ENCODE results near the gene PLK5.
"Not testable (repeated sequence)": the region's sequence is repeated elsewhere in the genome, so short reads cannot be mapped to it uniquely, and the experiment has no call there.

The PLK5 gene

DNA sequence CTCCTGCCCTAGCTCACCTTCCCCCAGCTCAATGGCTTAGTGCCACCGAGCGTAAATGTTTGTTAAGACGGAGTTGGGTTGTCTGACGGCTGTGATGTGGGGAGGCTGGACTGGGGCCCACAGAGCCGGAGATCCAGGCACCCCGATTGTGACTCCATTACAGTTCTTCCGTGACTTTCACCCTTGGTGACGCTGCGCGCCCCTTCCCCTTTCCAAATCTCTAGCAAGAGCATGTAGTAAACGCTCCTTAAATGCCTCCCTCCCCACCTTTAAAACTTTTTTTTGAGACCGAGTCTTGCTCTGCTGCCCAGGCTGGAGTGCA is 32.1 kb upstream of the PLK5 start:
- no peak for DNase-seq

DNA sequence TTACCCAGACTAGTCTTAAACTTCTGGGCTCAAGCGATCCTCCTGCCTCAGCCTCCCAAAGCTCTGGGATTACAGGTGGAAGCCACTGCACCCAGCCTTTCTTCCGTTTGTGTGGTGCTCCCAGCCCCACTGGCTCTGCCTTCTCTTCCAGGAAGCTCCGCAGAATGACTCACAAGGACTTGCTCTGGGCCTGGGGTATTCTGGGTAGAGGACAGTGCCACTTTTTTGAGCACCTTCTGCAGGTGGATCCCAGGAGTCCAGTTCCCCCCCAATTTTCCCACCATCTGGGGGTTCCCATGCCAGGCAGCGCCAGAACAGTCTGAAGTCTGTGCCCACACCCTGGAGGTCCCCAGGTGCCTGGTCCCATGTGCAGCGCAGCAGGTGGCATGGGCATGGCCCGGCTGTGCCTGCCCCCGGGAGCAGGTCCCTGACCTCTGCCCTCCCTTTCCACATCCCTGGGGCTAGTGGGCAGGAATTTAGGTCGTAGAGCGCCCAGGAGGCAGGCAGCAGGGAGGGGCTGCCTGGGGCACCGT is 31.3 kb upstream of the PLK5 start:
- DNase-seq, result no peak

DNA sequence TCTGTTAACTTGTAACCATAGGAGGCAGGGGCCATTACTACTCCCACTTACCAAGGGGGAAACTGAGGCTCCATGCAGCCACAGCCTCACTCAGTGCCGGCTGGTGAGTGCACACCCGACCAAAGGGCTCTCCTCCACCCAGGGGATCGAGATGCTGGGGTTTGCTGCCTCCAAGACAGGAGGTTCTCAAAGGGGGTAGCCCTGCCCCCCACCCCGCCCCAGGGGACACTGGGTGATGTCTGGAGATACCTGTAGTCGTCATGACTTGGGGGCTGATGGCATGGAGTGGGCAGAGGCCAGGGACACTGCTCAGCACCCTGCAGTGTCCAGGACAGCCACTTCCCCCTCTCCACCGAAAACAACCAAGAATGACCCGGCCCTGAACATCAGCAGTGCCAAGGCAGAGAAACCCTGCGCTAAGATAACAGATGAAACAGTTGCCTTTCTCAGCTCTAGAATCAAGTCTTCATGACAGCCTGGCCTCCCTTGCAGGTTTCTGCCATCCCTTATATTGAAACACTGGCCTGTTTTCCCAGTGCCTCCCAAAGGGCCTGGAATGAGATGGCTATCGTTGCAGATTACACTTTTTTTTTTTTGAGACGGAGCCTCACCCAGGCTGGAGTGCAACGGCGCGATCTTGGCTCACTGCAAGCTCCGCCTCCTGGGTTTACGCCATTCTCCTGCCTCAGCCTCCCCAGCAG is 29.6 kb upstream of the PLK5 start:
- DNase-seq, result no peak

DNA sequence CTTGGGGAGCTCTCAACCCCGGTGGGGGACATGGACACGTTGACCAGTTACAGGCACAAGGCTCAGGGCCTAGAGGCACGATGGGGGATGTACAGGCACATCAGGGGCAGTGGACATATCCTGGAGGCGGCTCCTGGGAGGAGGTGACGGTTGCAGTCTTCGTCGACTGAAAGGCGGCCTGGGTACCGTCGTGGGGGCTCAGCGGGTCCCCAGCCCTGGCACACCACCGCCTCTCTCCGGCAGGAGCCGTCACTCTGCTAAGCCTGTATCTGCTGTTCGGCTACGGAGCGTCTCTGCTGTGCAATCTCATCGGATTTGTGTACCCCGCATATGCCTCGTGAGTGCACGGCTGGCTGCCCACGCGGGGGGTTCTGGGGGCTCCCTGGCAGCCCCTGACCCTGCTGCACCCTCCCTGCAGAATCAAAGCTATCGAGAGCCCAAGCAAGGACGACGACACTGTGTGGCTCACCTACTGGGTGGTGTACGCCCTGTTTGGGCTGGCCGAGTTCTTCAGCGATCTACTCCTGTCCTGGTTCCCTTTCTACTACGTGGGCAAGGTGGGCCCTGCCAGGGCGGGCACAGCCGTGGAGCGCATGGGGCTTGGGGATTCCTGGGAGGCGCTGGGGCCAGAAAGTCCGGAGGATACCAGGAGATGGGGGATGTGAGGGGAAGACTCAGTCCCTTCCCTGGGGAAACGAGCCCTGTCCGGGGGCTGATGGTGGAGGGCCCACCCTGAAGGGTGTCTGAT is 28.7 kb upstream of the PLK5 start:
- no peak for DNase-seq

DNA sequence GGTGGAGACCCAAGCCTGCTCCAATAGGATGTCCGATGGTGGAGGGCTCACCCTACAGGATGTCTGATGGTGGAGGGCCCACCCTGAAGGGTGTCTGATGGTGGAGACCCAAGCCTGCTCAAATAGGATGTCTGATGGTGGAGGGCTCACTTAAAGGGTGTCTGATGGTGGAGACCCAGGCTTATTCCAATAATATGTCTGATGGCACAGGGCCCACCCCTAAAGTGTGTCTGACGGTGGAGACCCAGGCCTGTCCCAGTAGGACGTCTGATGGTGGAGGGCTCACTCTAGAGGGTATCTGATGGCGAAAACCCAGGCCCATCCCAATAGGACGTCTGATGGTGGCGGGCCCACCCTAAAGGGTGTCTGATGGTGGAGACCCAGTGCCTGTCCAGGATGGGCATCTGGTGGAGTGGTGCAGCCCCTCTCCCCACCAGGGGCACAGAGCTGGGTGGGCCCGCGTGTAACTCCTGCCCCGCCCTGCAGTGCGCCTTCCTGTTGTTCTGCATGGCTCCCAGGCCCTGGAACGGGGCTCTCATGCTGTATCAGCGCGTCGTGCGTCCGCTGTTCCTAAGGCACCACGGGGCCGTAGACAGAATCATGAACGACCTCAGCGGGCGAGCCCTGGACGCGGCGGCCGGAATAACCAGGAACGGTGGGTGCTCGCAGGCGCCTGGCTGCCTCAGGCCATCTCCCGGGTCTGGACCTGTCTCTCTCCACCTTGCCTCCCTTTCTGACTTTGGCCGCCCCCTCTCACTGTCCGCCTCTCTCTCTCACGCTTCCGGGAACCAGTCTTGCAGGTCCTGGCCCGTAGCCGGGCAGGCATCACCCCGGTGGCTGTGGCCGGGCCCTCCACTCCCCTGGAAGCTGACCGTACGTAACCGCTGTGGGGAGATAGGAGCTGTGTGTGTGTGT is 27.8 kb upstream of the PLK5 start:
- DNase-seq, result no peak

DNA sequence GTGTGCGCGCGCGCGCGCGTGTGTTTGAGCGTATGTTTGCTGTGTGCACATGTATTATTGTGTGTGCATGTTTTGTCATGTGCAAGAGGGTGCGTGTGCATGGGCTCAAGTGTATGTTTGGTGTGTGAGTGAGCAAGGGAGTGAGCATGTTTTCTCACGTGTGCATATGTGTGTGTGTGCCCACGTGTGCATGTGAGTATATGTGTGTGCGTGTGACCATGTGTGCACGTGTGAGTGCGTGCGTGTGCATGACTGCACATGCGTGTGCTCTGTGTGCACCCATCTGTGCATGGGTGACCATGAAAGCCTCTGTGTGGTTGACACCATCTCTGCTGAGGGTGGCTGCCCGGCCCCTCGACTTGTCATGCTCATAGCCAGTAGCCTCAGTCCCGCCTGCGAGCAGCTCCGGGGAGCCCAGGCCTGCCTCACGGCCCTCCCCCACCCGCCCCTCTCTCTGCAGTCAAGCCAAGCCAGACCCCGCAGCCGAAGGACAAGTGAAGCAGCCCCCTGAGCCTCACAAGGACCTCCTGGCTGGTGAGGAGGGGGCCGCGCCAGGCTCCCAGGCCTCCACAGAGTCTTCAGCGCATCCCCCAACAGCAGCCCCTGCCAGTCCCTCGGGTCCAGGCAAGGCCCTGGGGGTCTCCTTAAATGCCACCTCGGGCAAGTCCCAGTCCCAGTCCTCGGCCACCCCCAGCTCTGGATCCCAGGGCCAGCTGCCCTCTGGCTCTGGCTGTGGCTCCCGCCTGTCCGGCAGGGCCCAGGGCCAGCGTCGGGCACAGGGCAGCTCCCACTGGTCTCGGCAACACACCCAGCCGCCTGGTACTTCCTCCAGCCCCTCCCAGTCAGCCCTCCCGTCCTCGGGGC is 26.9 kb upstream of the PLK5 start:
- DNase-seq, result no peak

DNA sequence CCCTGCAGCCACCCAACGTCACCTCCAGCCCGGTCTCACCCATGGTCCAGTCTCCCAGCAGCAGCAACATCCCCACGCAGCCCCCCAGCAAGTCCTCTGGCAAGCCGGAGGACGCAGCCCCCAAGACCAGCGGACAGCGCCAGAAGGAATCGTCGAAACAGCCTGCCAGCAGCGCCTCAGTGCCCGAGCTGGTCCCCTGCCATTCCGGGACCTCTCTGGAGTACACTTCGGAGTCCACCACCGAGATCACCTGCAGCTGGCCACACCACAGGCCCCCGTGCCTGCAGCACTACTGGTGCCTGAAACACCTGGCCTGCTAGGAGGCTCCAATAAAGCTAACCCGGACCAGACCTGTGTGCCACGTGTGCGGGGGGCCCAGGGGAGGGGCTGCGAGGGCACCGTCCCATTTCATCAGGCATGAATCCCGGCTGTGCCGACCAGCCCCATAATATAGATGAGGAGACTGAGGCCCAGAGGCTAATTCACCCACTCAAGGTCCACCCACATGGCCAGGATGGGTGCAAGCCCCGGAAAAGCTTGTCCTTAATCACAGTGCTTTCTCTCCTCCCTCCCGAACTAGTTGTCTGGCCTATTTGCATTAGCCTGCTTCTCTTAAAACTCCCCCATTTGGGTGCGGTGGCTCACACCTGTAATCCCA is 26.2 kb upstream of the PLK5 start:
- no peak for DNase-seq

DNA sequence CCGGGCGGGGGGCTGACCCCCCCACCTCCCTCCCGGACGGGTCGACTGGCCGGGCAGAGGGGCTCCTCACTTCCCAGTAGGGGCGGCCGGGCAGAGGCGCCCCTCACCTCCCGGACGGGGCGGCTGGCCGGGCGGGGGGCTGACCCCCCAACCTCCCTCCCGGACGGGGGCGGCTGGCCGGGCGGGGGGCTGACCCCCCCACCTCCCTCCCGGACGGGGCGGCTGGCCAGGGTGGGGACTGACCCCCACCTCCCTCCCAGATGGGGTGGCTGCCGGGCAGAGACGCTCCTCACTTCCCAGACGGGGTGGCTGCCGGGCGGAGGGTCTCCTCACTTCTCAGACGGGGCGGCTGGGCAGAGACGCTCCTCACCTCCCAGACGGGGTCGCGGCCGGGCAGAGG is 24.6 kb upstream of the PLK5 start:
- not testable (repeated sequence) for DNase-seq

DNA sequence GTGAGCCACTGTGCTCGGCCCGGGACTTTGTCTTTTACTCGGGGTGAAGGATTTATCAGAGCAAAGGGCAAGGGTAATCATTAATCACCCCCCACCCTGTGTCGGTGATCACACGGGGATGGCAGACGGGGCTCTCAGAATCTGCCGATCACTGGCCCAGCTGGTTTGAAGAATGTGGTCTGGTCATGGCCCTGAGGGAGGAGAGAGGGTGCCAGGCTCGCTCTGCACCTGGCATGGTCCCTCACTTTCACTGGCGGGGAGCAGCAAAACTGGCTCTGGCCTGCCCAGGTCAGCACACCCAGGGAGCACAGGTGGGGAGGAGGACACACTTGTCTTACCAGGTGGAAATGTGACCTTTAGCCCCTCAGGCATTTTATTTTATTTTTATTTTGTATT is 22.7 kb upstream of the PLK5 start:
- no peak for DNase-seq

DNA sequence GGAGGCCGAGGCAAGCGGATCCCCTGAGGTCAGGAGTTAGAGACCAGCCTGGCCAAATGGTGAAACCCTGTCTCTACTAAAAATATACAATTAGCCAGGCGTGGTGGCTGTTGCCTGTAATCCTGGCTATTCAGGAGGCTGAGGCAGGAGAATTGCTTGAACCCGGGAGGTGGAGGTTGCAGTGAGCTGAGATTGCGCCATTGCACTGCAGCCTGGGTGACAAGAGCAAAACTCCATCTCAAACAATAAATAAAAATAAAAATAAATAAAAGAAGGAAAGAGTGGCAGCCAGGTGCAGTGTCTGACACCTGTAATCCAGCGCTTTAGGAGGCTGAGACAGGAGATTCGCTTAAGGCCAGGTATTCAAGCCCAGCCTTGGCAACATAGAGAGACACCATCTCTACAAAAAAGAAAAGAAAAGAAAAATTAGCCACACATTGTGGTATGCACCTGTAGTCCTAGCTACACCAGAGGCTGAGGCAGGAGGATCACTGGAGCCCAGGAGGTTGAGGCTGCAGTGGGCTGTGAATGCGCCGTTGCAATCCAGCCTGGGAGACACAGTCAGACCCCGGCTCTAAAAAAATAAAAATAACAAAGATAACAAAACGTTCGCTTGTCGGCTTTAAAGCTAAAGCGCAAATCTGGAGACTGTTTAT is 21.3 kb upstream of the PLK5 start:
- no peak for DNase-seq

DNA sequence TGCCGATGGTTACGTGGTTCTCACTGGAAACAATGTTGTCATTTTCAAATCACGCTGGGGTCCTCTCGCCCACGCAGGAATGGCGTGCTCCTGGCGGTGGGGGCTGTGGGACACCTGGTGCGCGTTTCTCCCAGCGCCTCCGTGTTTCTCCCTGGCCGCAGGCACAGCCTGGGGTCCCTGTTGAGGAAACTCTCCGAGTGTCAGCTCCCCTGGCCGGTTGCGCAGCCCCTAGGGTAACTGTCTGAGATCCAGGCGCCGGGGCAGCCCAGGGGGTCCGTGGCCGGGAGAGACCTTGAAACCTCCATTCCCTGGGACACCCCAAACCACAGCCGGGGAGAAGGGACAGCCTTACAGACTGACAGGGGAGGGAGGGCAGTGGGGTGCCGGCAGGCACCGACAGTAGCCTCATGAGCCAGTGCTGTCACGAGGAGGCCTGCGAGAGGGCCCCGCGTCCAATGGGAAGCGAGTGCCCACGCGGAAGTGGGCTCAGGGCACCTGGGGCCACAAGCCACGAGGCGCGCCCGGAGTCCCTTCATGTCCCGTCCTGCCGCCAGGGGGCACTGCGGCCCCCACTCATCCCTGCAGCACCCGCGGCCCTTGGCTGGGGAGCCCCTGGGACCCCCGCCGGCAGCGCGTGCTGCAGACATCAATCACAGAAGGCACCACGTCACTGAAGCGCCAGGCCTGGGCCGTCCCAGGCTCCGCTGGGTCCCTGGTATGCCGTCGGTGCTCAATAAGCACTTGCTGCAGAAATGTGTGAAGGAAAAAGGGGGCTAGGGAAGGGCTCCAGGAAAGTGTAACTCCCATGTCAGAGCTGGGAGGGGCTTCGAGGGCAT is 20.6 kb upstream of the PLK5 start:
- DNase-seq, result peak; percentile 45

DNA sequence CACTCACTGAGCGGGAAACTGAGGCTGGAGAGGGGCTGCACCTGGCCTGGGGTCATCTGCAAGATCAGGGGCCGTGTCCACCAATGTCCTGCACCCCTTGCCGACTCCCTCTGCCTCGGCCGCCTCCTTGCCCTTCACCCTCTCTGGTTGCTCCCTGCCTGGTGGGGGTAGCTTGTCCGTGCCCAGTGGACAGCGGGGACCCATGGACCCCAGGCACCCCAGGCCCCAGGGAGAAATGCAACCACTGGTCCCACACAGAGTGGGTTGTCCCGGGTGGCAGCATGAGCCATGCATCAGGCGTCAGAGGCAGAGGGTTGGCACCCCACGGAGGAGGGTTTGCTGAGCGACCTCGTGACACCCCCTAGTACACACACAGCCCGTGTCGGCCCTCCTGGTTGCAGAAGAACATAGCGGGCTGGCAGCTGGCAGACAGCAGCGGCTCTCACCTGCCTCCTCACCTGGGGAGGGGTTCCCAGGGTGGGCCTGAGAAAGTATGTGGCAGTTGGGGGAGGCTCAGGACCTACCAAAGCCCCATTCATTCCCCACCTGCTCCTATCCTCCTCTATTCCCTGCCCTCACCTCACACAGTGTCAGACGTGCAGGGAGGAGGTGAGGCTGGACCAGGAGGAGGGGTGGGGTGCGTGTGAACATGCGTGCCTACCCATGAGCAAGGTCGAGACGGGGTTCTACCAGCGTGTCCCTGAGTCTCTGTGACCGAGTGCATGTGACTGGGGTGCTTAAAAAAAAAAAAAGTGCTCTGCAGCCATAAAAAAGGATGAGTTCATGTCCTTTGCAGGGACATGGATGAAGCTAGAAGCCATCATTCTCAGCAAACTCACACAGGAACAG is 19.7 kb upstream of the PLK5 start:
- DNase-seq, result no peak

DNA sequence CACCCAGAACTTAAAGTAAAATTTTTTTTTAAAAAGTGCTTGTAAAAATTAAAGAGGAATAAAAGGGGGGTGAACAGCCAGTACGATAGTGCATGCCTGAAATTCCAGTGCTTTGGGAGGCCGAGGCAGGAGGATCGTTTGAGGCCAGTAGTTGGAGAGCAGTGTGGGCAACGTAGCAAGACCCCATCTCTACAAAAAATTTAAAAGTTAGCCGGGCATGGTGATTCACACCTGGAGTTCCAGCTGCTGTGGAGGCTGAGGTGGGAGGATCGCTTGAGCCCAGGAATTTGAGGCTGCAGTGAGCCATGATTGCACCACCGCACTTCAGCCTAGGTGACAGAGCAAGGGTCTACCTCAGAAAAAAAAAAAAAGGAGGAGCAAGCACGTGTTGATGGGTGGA is 18.9 kb upstream of the PLK5 start:
- no peak for DNase-seq

DNA sequence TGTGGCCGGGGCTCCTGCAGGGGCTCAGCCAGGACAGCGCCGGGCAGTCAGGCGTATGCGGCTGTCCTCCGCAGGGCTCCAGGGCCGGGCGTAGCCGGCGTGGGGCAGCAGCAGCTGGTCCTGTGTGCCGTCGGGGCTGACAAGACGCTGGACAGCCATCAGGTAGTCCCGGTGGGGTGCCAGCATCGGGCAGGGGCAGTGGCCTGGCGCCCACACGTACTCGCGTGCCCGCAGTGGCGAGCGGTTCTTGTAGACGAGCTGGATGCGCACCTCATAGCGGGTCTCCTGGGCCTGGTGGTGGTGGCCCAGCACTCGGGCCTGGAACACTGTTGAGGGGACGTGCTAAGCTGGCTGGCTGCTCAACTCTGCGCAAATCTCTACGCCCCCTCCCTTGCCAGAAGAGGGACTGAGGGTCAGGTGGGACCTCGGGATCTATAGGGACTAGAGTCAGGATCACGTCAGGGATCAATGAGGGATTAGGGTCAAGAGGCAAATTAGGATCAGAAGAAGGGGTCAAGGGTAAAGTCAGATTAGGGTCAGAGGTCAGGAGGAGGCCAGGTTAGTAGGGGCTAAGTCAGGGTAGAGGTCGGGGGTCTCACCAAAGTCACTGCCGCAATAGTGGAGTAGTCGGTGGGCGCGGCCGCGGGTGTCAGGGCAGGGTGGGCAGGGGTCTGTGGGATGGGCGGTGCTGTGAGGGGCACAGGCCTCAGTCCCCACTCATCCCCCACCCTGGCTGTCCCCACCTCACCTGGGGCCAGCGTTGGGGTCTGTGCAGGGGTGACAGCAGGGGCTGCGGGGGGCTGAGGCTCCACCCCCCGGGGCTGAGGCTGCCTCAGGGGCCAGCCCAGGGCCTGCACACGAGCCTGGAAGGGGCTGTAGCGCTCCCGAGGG is 17.6 kb upstream of the PLK5 start:
- DNase-seq, result no peak

DNA sequence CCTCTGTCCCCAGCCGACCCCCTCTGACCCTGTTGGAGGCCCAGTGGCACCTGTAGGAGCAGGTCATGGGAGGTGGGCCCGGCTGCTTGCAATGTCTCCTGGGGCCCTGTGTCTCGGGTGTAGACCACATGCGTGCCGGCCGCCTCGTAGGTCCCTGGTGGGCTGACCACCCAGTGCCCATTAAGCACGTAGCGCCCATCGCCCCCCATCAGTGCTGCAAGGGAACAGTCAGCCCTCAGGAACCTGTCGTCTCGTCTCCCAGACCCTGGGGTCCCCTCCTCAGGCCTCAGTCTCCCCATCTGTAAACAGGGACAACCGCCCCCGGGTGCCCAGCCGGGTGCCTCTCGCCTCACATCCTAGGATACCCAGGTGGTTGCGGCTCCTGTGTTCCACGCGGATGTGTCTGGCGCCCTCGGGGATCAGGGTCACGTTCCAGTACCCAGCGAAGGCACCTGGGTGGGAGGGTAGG is 16.7 kb upstream of the PLK5 start:
- no peak for DNase-seq

DNA sequence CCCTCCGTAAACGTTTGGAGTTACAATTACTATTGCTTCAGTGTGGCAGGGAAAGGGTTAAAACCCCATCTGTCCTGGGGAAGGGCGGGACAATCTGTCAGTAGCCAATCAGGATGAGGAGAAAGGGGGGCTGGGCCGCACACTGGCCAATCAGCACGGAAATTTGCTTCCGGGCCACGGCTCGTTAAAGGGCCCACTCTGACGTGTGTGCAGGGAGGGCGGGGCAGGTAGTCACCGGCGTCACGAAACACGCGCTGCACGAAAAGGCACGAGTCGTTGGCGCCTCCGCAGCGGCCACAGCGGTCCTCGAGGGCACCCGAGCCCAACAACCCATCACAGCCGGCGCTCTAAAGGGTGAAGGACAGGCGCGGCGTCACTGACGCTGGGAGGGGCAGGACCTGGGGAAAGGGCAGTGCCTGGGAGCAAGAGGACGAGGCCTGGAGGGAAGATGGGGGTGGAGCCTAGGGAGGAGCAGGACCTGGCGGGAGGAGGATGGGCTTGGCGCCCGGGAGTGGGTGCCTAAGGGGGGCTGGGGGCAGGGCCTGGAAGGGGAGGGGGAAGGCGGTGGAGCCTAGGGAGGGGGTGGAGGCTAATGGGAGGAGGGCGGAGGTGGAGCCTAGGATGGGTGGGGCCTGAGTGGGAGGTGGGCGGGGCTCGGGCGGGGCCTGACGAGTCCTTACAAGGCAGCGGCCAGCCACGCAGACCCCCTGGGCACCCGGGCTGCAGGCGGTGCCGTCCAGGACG is 15.9 kb upstream of the PLK5 start:
- peak; percentile 96 for DNase-seq

DNA sequence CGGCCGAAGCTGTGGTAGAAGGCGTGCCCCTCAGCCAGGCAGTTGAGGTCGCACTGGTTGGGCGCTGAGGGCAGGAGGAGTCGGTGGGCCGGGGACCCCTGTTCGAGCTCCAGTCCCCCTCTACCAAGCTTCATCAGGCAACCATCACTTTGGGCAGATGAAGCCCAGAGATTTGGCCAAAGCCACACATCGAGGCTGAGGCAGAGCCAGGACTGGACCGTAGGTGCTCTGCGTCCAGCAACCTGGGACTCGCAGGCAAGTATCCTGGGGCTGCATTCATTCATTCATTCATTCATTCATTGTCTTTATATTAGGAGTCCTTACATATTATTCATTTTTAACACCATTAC is 15.4 kb upstream of the PLK5 start:
- no peak for DNase-seq

Data from NCI-H345 (cell line).